Left lung (tissue), 10 donors: ENCODE measurements around the gene ZNF473. TPM values are rescaled to one million over a fixed set of nuclear protein-coding genes. Genes with fewer than 3 reads are reported as not detected.

Experiments
- ATAC-seq: fragments of 200-7000 bp; cut with Tn5 transposase; one replicate; pipeline ENCODE4 v1.9.1; 2020; ENCODE audit warnings: moderate library complexity
- DNase-seq, 4 donors: peaks; one replicate each; pipeline ENCODE4 v3.0.0-alpha.2; 2013 to 2020
- H3K27ac ChIP-seq, 2 donors: fragments of 200-600 bp; sonication (generic) in 1 of 2; one replicate each; pipeline versions ENCODE4 v1.5.0 to v1.8.0; 2020 to 2021
- H3K27me3 ChIP-seq, 2 donors: fragments of 200-600 bp; sonication (generic) in 1 of 2; one replicate each; pipeline versions ENCODE4 v1.5.0 to v1.8.0; 2020 to 2021
- H3K36me3 ChIP-seq, 2 donors: fragments of 200-600 bp; sonication (generic) in 1 of 2; one replicate each; pipeline versions ENCODE4 v1.5.0 to v1.8.0; 2020 to 2021
- H3K4me1 ChIP-seq, 2 donors: fragments of 200-600 bp; one replicate each; pipeline ENCODE4 v1.8.0; 2021
- H3K4me3 ChIP-seq, 2 donors: fragments of 200-600 bp; sonication (generic) in 1 of 2; one replicate each; pipeline versions ENCODE4 v1.5.0 to v1.8.0; 2020 to 2021; ENCODE audit warnings: mild to moderate bottlenecking in 1 of 2
- H3K9me3 ChIP-seq, 2 donors: fragments of 200-600 bp; sonication (generic) in 1 of 2; one replicate each; pipeline versions ENCODE4 v1.5.0 to v1.8.0; 2020 to 2021
- CTCF ChIP-seq, 2 donors: fragments of 200-600 bp; sonication (generic) in 1 of 2; IDR thresholded peaks; one replicate each; pipeline versions ENCODE4 v1.5.0 to v1.8.0; 2021; ENCODE audit warnings: antibody characterized with exemption in 2 of 2
- intact Hi-C, 2 donors: fragments of 100-400 bp; cut with DNase I; formaldehyde crosslinking; loops; one replicate each; pipeline versions ENCODE4 v1.11.2 to v1.14.2; 2022
- polyA plus RNA-seq, 6 donors: library from polyadenylated mRNA; unstranded; fragments of 120-200 nt; gene quantifications; one replicate each; pipeline ENCODE4 v1.2.1, GENCODE V29; 2013; ENCODE audit not compliant: insufficient read length in 6 of 6
- total RNA-seq, 2 donors: library from RNA; stranded (reverse); fragmentation: NEBNext Ultra II Directional; extraction: Animal tissue kit (Norgen Biotek cat#: 25700); gene quantifications; one replicate each; pipeline ENCODE4 v1.2.1, GENCODE V29; 2021
- donor health status: DM: no; HTN: yes; CAD: no.
- donor health status: DM: no; HTN: no; CAD: no.

ZNF473 gene
- total and polyA plus RNA-seq, 8 donors: 5.1 to 15.4 (median 13.3) TPM

- ATAC-seq (no peak), DNase-seq (no peak)
- Histone ChIP-seq H3K4me1 (peaks cover 4 to 11% of the 10 kb centered on the region in 2 donors), H3K9me3 (no peaks in the 10 kb centered on the region), H3K36me3 (peaks cover 0 to 14% of the 10 kb centered on the region in 2 donors), H3K4me3 (no peak overlapping the region), H3K27ac (no peak overlapping the region), H3K27me3 (peaks cover 0 to 14% of the 10 kb centered on the region in 2 donors)
- intact Hi-C loops: no loop called here
- no peak for TF ChIP-seq CTCF (IDR thresholded peaks at IDR 0.05)
Observed at GRCh38 chr19:50051964-50052363, 26.2 kb downstream of the ZNF473 start.

- Histone ChIP-seq H3K4me3 (no peak overlapping the region), H3K36me3 (peaks cover 0 to 3% of the 10 kb centered on the region in 2 donors), H3K27me3 (peaks cover 0 to 14% of the 10 kb centered on the region in 2 donors), H3K4me1 (peaks cover 4 to 11% of the 10 kb centered on the region in 2 donors), H3K9me3 (peaks cover 0 to 5% of the 10 kb centered on the region in 2 donors), H3K27ac (no peak overlapping the region)
- no peak for DNase-seq
- intact Hi-C loops: no loop called here
- no peak for TF ChIP-seq CTCF (IDR thresholded peaks at IDR 0.05)
- no peak for ATAC-seq
Observed at GRCh38 chr19:50053119-50053518, 27.3 kb downstream of the ZNF473 start.

- H3K27me3 ChIP-seq: no peaks in the 10 kb centered on the region
- intact Hi-C loops: no loop called here
- TF ChIP-seq CTCF (IDR thresholded peaks at IDR 0.05): no peak
- H3K4me1 ChIP-seq: no peaks in the 10 kb centered on the region
- H3K9me3 ChIP-seq: peaks cover 0 to 33% of the 10 kb centered on the region in 2 donors
- H3K27ac ChIP-seq: no peak overlapping the region
- no peaks in the 10 kb centered on the region for H3K36me3 ChIP-seq
- H3K4me3 ChIP-seq: no peak overlapping the region
- ATAC-seq: no peak
- no peak for DNase-seq
Observed at GRCh38 chr19:50058425-50058824, 32.6 kb downstream of the ZNF473 start.

GRCh38 chr19:50059045-50059444 lies 33.2 kb downstream of the ZNF473 start:
- Histone ChIP-seq H3K27me3 (no peaks in the 10 kb centered on the region), H3K36me3 (no peaks in the 10 kb centered on the region), H3K27ac (no peak overlapping the region), H3K4me3 (no peak overlapping the region), H3K9me3 (peaks cover 0 to 33% of the 10 kb centered on the region in 2 donors), H3K4me1 (no peaks in the 10 kb centered on the region)
- intact Hi-C loops: no loop called here
- TF ChIP-seq CTCF (IDR thresholded peaks at IDR 0.05): no peak
- DNase-seq (no peak), ATAC-seq (no peak)

- no peak for DNase-seq
- H3K27me3 ChIP-seq: no peaks in the 10 kb centered on the region
- intact Hi-C loops: no loop called here
- H3K4me1 ChIP-seq: no peaks in the 10 kb centered on the region
- no peak for TF ChIP-seq CTCF (IDR thresholded peaks at IDR 0.05)
- ATAC-seq: no peak
- H3K9me3 ChIP-seq: peaks cover 0 to 33% of the 10 kb centered on the region in 2 donors
- H3K36me3 ChIP-seq: no peaks in the 10 kb centered on the region
- no peak overlapping the region for H3K4me3 ChIP-seq
- no peak overlapping the region for H3K27ac ChIP-seq
Observed at GRCh38 chr19:50060107-50060506, 34.3 kb downstream of the ZNF473 start.
